Smooth muscle cell (in vitro differentiated cells): ENCODE measurements around the gene PRELID3B. TPM values are rescaled to one million over a fixed set of nuclear protein-coding genes. Genes with fewer than 3 reads are reported as not detected.

Experiments
- DNase-seq: peaks from one replicate; lab custom pipeline; 2025; ENCODE audit not compliant: unreplicated experiment; lab: John Stamatoyannopoulos, UW
- H2AFZ ChIP-seq: fragments of 200-600 bp; sonication (generic); 2 replicates; pipeline ENCODE4 v1.6.0; 2016; ENCODE audit warnings: antibody characterized with exemption, low read depth, mild to moderate bottlenecking
- H3F3A ChIP-seq: fragments of 200-600 bp; sonication (generic); 2 replicates; pipeline ENCODE4 v1.6.0; 2017; ENCODE audit warnings: antibody characterized with exemption, low read depth
- H3K27ac ChIP-seq: fragments of 200-600 bp; sonication (generic); 2 replicates; pipeline ENCODE4 v1.5.1; 2016; ENCODE audit warnings: low read depth, mild to moderate bottlenecking
- H3K27me3 ChIP-seq: fragments of 200-600 bp; sonication (generic); 2 replicates; pipeline ENCODE4 v1.6.1; 2016; ENCODE audit warnings: low read depth, mild to moderate bottlenecking
- H3K36me3 ChIP-seq: fragments of 200-600 bp; sonication (generic); 2 replicates; pipeline ENCODE4 v1.5.1; 2016; ENCODE audit warnings: low read depth
- H3K4me1 ChIP-seq: fragments of 200-600 bp; sonication (generic); 2 replicates; pipeline ENCODE4 v1.5.1; 2016; ENCODE audit warnings: low read depth
- H3K4me2 ChIP-seq: fragments of 200-600 bp; sonication (generic); 2 replicates; pipeline ENCODE4 v1.6.0; 2016; ENCODE audit warnings: mild to moderate bottlenecking
- H3K4me3 ChIP-seq: fragments of 200-600 bp; sonication (generic); 2 replicates; pipeline ENCODE4 v1.5.1; 2016; ENCODE audit warnings: mild to moderate bottlenecking
- H3K79me2 ChIP-seq: fragments of 200-600 bp; sonication (generic); 2 replicates; pipeline ENCODE4 v1.6.0; 2016; ENCODE audit warnings: low read depth, mild to moderate bottlenecking
- H3K9ac ChIP-seq: fragments of 200-600 bp; sonication (generic); 2 replicates; pipeline ENCODE4 v1.6.0; 2016; ENCODE audit warnings: low read depth
- H3K9me3 ChIP-seq: fragments of 200-600 bp; sonication (generic); replicated peaks from 2 replicates; pipeline ENCODE4 v1.5.1; 2016; ENCODE audit warnings: low read depth
- H4K20me1 ChIP-seq: fragments of 200-600 bp; sonication (generic); 2 replicates; pipeline ENCODE4 v1.6.0; 2016; ENCODE audit warnings: low read depth
- CTCF ChIP-seq: fragments of 200-600 bp; sonication (generic); IDR thresholded peaks from 2 replicates; pipeline ENCODE4 v1.5.1; 2017; ENCODE audit warnings: borderline replicate concordance, mild to moderate bottlenecking, antibody characterized with exemption; ENCODE audit not compliant: insufficient read depth, poor library complexity, severe bottlenecking
- WGBS: methylation state at CpG from one replicate; pipeline ENCODE4 v1.1.7; 2016; ENCODE audit warnings: low lambda C conversion rate; 5-methylcytosine and 5-hydroxymethylcytosine counted together
- polyA plus RNA-seq: library from polyadenylated mRNA; unstranded; fragments of >200 nt; fragmentation: Nextera tagmentation; extraction: Ambion mirVana; gene quantifications from 2 replicates; pipeline ENCODE4 v1.2.1, GENCODE V29; 2016
- total RNA-seq: library from RNA; depleted of rRNA; stranded (reverse); fragments of >200 nt; gene quantifications from 2 replicates; pipeline ENCODE4 v1.2.3, GENCODE V29; 2014

Gene PRELID3B
- total and polyA plus RNA-seq, 2 experiments from 2014 or later = 20.9 to 44.9 TPM

DNA sequence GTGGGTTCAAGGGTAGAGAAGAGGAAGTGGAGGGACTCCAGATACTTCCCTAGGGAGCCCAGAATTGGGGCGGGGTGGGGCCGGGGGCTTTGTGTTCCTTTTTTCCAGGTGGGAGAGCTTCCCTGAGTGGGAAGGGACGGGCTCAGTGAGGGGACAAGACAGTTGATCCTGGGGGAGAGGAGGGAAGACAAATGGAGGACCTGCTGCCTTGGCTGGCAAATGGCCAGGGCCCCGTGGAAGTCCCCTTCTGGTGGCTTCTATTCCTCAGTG is 38.2 kb downstream of the PRELID3B start:
- no peak overlapping the region for H3K4me2 ChIP-seq

DNA sequence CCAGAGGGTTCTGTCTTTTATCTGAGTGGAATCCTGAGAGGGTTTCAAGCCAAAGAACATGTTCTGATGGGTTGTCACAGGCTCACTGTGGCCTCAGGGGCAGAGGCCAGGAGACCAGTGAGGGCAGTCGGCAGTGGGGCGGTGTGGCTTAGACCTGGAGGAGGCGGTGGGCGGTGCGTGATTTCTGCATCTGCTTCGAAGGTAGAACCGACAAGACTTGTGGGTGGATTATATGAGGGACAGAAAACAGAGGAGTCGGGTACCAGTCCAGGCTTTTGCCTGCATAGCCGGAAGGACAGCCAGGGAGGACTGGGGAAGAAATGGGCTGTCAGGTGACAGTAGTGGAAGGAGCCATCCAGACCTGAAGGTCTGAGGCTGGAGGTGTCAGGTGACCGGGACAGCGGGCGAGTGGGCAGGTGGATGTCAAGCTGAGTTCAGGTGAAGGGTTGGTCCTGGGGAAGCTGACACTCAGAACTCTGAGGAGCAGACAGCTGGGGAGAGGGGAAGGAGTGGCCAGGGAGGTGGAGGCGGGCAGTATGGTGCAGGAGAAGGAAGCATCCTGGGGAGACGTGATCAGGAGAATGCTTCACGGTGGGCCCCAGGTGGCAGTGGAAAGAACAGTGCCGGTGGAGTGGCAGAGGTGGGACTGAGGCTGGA is 38.6 kb downstream of the PRELID3B start:
- Histone ChIP-seq H3K27ac (no peak overlapping the region), H3K4me3 (no peak overlapping the region), H3F3A (no peaks in the 10 kb centered on the region), H3K27me3 (no peaks in the 10 kb centered on the region), H3K79me2 (peaks cover 18% of the 10 kb centered on the region), H3K4me1 (peaks cover 11% of the 10 kb centered on the region), H2AFZ (no peak overlapping the region), H3K4me2 (no peak overlapping the region), H4K20me1 (peaks cover 8% of the 10 kb centered on the region), H3K36me3 (no peaks in the 10 kb centered on the region), H3K9ac (no peak overlapping the region), H3K9me3 (no peaks in the 10 kb centered on the region)
- TF ChIP-seq CTCF = no peak
- 97% methylated on average over 16 of the region's 16 CpGs for WGBS
- no peak for DNase-seq

More for the DNA sequence above, 38.2 kb downstream of the PRELID3B start:
- WGBS = 98% methylated on average over 4 of the region's 4 CpGs
- no peak for TF ChIP-seq CTCF
- H3K27me3 ChIP-seq = no peaks in the 10 kb centered on the region
- H3F3A ChIP-seq = no peaks in the 10 kb centered on the region
- H3K9ac ChIP-seq = no peak overlapping the region
- H3K36me3 ChIP-seq = no peaks in the 10 kb centered on the region
- H2AFZ ChIP-seq = no peak overlapping the region
- no peak overlapping the region for H3K27ac ChIP-seq
- peaks cover 11% of the 10 kb centered on the region for H3K4me1 ChIP-seq
- no peak overlapping the region for H3K4me3 ChIP-seq
- H4K20me1 ChIP-seq = peaks cover 8% of the 10 kb centered on the region
- peaks cover 18% of the 10 kb centered on the region for H3K79me2 ChIP-seq
- no peak for DNase-seq
- no peaks in the 10 kb centered on the region for H3K9me3 ChIP-seq

DNA sequence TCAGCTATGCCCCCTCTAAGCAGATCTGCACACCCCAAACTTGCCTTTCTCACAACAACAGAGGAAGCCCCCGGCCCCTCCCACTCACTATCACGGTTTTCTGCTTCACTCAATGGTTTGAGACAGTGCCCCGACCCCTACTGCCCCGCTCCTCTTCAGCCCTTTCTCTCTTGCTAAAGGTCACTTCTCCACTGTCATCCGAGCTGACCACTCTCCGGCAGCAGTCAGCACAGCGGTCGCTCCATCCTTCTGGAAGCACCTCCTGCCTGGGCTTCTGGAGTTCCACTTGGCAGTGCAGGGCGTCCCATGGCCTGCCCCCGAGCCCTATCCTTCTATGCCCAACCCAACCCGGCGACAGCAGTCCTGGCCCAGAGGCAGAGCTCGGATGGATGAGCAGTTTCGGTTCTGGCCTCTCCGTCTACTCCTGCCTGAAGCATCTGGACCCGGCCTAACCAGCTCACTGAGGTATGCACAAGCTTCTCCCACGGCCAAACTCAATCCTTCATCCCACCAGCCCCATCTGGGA is 39.6 kb downstream of the PRELID3B start:
- DNase-seq = no peak
- 94% methylated on average over 17 of the region's 17 CpGs for WGBS
- H3K9me3 ChIP-seq = no peaks in the 10 kb centered on the region
- peaks cover 18% of the 10 kb centered on the region for H3K79me2 ChIP-seq
- H3F3A ChIP-seq = no peaks in the 10 kb centered on the region
- peaks cover 11% of the 10 kb centered on the region for H3K4me1 ChIP-seq
- peaks cover 8% of the 10 kb centered on the region for H4K20me1 ChIP-seq
- no peak overlapping the region for H3K27ac ChIP-seq
- no peak for TF ChIP-seq CTCF
- H2AFZ ChIP-seq = no peak overlapping the region
- no peak overlapping the region for H3K9ac ChIP-seq
- no peak overlapping the region for H3K4me3 ChIP-seq
- no peaks in the 10 kb centered on the region for H3K27me3 ChIP-seq
- no peak overlapping the region for H3K4me2 ChIP-seq
- peaks cover 2% of the 10 kb centered on the region for H3K36me3 ChIP-seq

GRCh38 chr20:59002388-59002787 is 40.2 kb downstream of the PRELID3B start:
- Histone ChIP-seq H3K27ac (no peak overlapping the region), H3K36me3 (peaks cover 7% of the 10 kb centered on the region)
- DNase-seq = no peak

More at GRCh38 chr20:59002388-59002787, 40.2 kb downstream of the PRELID3B start:
- no peak overlapping the region for H3K9ac ChIP-seq
- no peak overlapping the region for H2AFZ ChIP-seq
- H3K4me1 ChIP-seq = peaks cover 9% of the 10 kb centered on the region
- peaks cover 8% of the 10 kb centered on the region for H4K20me1 ChIP-seq
- no peak for TF ChIP-seq CTCF
- H3K4me2 ChIP-seq = no peak overlapping the region
- no peaks in the 10 kb centered on the region for H3K27me3 ChIP-seq
- H3K79me2 ChIP-seq = peaks cover 18% of the 10 kb centered on the region
- no peaks in the 10 kb centered on the region for H3K9me3 ChIP-seq
- no peak overlapping the region for H3K4me3 ChIP-seq
- over 99% methylated on average over 7 of the region's 8 CpGs for WGBS
- no peaks in the 10 kb centered on the region for H3F3A ChIP-seq
